Measurements from ENCODE around the gene SVEP1.

DNA sequence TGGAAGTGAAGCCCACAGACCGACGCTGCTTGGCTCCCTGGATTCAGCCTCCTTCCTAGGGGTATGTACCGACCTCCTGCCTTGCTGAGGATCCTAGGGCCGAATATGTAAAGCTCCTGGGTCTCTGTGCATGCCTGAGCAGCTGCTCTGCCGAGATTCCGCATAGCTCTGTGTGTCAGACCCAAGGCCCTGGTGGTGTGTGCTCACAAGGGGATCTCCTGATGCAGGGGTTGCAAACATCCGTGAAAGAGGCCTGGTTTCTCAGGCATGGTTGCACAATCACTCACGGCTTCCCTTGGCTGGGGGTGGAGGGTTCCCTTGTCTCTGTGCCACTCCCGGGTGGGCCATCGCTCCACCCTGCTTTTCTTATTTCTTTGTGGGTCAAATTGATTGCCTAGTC is 19.9 kb upstream of the SVEP1 start:
- TF ChIP-seq, protein P1, sequence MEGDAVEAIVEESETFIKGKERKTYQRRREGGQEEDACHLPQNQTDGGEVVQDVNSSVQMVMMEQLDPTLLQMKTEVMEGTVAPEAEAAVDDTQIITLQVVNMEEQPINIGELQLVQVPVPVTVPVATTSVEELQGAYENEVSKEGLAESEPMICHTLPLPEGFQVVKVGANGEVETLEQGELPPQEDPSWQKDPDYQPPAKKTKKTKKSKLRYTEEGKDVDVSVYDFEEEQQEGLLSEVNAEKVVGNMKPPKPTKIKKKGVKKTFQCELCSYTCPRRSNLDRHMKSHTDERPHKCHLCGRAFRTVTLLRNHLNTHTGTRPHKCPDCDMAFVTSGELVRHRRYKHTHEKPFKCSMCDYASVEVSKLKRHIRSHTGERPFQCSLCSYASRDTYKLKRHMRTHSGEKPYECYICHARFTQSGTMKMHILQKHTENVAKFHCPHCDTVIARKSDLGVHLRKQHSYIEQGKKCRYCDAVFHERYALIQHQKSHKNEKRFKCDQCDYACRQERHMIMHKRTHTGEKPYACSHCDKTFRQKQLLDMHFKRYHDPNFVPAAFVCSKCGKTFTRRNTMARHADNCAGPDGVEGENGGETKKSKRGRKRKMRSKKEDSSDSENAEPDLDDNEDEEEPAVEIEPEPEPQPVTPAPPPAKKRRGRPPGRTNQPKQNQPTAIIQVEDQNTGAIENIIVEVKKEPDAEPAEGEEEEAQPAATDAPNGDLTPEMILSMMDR (IDR thresholded peaks at IDR 0.05): no peak
- TF ChIP-seq POLR2AphosphoS5 (IDR thresholded peaks at IDR 0.05): no peak
- TF ChIP-seq POLR2A (IDR thresholded peaks at IDR 0.05): no peak
- TF ChIP-seq EP300 (IDR thresholded peaks at IDR 0.05; ENCODE audit: low read depth): no peak
